Prostate gland (tissue), 2 donors: Measurements from ENCODE around the gene GTPBP10. TPM values are rescaled to one million over a fixed set of nuclear protein-coding genes. Genes with fewer than 3 reads are reported as not detected.
A peak's percentile ranks its signal among the peaks of the same experiment; 100 is the strongest.
"Not testable (repeated sequence)": the region's sequence is repeated elsewhere in the genome, so short reads cannot be mapped to it uniquely, and the experiment has no call there.

Experiments
- DNase-seq: peaks from one replicate; pipeline ENCODE4 v3.0.0-alpha.2; 2019; ENCODE audit warnings: low spot score
- H3K27ac ChIP-seq, 2 donors: fragments of 200-600 bp; sonication (generic); 2 replicates each; pipeline ENCODE4 v1.5.1; 2017 to 2019
- H3K27me3 ChIP-seq: fragments of 200-600 bp; sonication (generic); replicated peaks from 2 replicates; pipeline ENCODE4 v1.5.1; 2019; ENCODE audit not compliant: insufficient read depth
- H3K36me3 ChIP-seq, 2 donors: fragments of 200-600 bp; sonication (generic); 1 replicate in 1 of 2; 2 replicates in 1 of 2; pipeline versions ENCODE4 v1.5.1 to v1.8.1; 2017 to 2019
- H3K4me1 ChIP-seq: fragments of 200-600 bp; sonication (generic); replicated peaks from 2 replicates; pipeline ENCODE4 v1.5.1; 2019
- H3K4me3 ChIP-seq, 2 donors: fragments of 200-600 bp; sonication (generic); 2 replicates each; pipeline ENCODE4 v1.5.1; 2017 to 2019
- H3K9me3 ChIP-seq: fragments of 200-600 bp; sonication (generic); 2 replicates; pipeline ENCODE4 v1.5.1; 2017
- POLR2A ChIP-seq: fragments of 450-650 bp; IDR thresholded peaks from one replicate; pipeline ENCODE4 v1.6.1; 2016; ENCODE audit warnings: antibody characterized with exemption, mild to moderate bottlenecking
- POLR2AphosphoS5 ChIP-seq: sonication (generic); formaldehyde crosslinking; IDR thresholded peaks from one replicate; pipeline ENCODE4 v1.6.1; 2017; ENCODE audit warnings: antibody characterized with exemption
- WGBS: methylation state at CpG from one replicate; pipeline ENCODE4 v1.1.5; 2018; 5-methylcytosine and 5-hydroxymethylcytosine counted together
- intact Hi-C: fragments of 100-400 bp; cut with DNase I; formaldehyde crosslinking; loops from one replicate; pipeline ENCODE4 v1.14.2; 2022
- total RNA-seq, 2 donors: library from RNA; depleted of rRNA; stranded (reverse); fragments of >200 nt; gene quantifications; one replicate each; pipeline ENCODE4 v1.1.0, GENCODE V29; 2016
- TF ChIP-seq, protein P1 (sequence below), 4 experiments: fragments of 200-600 bp in 2 of 4; fragments of 450-650 bp in 2 of 4; sonication (generic) in 2 of 4; IDR thresholded peaks; 1 replicate in 3 of 4; 2 replicates in 1 of 4; pipeline ENCODE4 v1.5.1; 2016 to 2019; ENCODE audit warnings: antibody characterized with exemption in 4 of 4, mild to moderate bottlenecking in 2 of 4, moderate library complexity in 2 of 4

Gene GTPBP10
- total RNA-seq, 2 donors from 2014 or later: 16.2 to 20.4 TPM

DNA sequence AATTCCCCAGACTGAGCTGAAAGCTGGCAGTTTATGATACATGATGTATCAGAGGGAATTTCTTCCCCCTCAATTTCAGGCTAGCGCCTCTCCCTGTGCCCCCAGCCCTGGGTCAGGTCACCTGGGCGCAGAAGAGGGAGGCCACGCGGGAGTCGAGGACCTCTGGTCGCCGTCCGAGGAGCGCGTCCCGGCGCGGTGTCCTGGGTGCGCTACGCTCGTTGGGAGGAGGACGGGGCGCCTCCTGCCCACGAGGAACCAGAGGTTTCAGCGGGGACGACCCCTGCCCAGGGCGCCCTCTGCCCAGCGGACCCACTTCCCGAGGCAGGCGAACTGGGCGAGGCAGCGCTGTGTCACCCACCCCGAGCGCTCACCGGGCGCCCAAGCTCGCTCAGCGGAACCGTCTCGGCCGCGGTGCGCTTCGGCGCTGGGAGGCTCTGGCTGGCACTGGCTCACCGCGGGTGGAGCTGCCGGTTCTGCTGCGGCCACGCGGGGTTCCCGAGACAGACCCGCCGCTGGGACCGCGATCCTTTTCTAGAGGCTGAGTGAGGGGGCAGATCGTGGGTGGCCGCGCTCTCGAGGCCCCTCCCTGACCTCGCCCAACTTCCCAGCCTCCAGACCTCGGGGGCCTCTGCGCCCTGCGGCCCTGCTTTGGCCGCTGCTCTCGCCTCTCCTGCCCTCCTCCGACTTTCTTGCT is 25.6 kb upstream of the GTPBP10 start, which contains the start of gene FAM237B:
TSS of gene FAM237B (minus strand) at position 504 of the 694 bp plus-strand sequence. CDS start 1,556 bp downstream, outside the sequence.
- no peak within 1 kb of the TSS for H3K27ac ChIP-seq
- WGBS: 2% methylated on average over 57 of the region's 62 CpGs
- H3K4me3 ChIP-seq: peak within 1 kb of the TSS in 1 of 2 donors; percentile 11
- intact Hi-C loops: no loop called here
- H3K36me3 ChIP-seq: no peaks in the 10 kb centered on the region
- TF ChIP-seq POLR2A: no peak
- TF ChIP-seq POLR2AphosphoS5: no peak
- TF ChIP-seq, protein P1, sequence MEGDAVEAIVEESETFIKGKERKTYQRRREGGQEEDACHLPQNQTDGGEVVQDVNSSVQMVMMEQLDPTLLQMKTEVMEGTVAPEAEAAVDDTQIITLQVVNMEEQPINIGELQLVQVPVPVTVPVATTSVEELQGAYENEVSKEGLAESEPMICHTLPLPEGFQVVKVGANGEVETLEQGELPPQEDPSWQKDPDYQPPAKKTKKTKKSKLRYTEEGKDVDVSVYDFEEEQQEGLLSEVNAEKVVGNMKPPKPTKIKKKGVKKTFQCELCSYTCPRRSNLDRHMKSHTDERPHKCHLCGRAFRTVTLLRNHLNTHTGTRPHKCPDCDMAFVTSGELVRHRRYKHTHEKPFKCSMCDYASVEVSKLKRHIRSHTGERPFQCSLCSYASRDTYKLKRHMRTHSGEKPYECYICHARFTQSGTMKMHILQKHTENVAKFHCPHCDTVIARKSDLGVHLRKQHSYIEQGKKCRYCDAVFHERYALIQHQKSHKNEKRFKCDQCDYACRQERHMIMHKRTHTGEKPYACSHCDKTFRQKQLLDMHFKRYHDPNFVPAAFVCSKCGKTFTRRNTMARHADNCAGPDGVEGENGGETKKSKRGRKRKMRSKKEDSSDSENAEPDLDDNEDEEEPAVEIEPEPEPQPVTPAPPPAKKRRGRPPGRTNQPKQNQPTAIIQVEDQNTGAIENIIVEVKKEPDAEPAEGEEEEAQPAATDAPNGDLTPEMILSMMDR (IDR thresholded peaks at IDR 0.05): no peak
- DNase-seq: no peak
- no peaks in the 10 kb centered on the region for H3K9me3 ChIP-seq
- H3K4me1 ChIP-seq: no peaks in the 10 kb centered on the region
- no peaks in the 10 kb centered on the region for H3K27me3 ChIP-seq

DNA sequence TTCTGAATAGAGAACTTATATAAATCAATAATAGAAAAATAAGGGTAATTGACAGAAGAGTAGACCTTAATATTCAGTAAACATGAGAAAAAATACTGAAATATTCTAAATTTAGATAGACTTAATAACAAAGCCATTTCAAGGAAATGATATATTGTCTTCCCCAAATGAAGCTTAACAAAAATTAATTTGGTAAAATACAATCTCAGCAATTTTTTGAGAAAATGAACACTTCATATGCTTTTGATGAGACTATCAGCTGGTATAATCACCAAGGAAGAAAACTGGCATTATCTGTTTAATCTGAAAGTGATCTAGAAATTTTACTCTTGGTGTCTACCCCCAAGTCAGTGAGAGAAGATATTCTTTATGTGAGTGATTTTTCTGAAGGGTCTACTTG is 23.7 kb upstream of the GTPBP10 start:
- H3K4me3 ChIP-seq: no peak overlapping the region
- no peaks in the 10 kb centered on the region for H3K9me3 ChIP-seq
- intact Hi-C loops: no loop called here
- H3K27ac ChIP-seq: no peak overlapping the region
- TF ChIP-seq, protein P1 (IDR thresholded peaks at IDR 0.05): no peak
- TF ChIP-seq POLR2A (no peak), POLR2AphosphoS5 (no peak)
- H3K4me1 ChIP-seq: no peaks in the 10 kb centered on the region
- H3K36me3 ChIP-seq: no peaks in the 10 kb centered on the region
- no peak for DNase-seq
- H3K27me3 ChIP-seq: no peaks in the 10 kb centered on the region

DNA sequence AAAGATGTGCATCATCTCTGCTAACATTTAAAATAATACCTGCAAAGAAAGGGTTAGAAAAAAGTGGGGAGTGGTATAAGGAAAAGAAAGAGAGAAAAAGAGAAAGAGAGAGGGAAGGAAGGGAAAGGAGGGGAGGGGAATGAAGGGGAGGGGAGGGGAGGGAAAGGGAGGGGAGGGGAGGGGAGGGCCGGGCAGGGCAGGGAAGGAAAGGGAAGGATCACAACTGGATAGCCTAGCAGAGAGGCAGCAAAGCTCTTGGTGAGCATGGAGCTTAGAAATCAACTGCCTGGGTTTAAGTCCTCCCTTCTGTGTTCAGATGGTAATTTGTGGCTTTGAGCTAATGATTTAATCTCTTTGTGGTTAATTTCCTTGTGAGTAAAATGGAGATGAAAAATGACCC is 20.0 kb upstream of the GTPBP10 start:
- no peak for DNase-seq
- Histone ChIP-seq H3K27ac (no peak overlapping the region), H3K27me3 (no peaks in the 10 kb centered on the region), H3K36me3 (no peaks in the 10 kb centered on the region), H3K9me3 (no peaks in the 10 kb centered on the region), H3K4me1 (no peaks in the 10 kb centered on the region), H3K4me3 (no peak overlapping the region)
- intact Hi-C loops: no loop called here
- 6% methylated on average over 1 of the region's 1 CpG for WGBS
- TF ChIP-seq POLR2A: no peak

DNA sequence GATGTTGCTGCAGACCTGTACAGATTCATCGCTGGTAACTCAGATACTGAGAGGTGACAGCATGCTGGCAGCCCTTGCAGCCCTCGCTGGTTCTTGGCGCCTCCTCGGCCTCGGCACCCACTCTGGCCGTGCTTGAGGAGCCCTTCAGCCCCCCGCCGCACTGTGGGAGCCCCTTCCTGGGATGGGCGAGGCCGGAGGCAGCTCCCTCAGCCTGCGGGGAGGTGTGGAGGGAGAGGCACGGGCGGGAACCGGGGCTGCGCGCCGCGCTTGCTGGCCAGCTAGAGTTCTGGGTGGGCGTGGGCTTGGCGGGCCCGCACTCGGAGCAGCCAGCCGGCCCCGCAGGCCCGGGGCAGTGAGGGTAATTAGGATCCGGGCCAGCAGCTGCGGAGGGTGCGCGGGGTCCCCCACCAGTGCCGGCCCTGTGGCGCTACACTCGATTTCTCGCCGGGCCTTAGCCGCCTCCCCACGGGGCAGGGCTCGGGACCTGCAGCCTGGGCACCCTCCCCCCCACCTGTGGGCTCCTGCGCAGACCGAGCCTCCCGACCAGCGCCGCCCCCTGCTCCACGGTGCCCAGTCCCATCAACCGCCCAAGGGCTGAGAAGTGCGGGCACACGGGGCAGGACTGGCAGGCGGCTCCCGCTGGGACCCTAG is 12.2 kb upstream of the GTPBP10 start:
- H3K27me3 ChIP-seq: no peaks in the 10 kb centered on the region
- no peaks in the 10 kb centered on the region for H3K36me3 ChIP-seq
- TF ChIP-seq, protein P1 (IDR thresholded peaks at IDR 0.05): no peak
- TF ChIP-seq POLR2A (no peak), POLR2AphosphoS5 (no peak)
- H3K4me3 ChIP-seq: no peak overlapping the region
- 93% methylated on average over 15 of the region's 48 CpGs for WGBS
- no peaks in the 10 kb centered on the region for H3K4me1 ChIP-seq
- no peaks in the 10 kb centered on the region for H3K9me3 ChIP-seq
- H3K27ac ChIP-seq: no peak overlapping the region
- intact Hi-C loops: no loop called here
- DNase-seq: no peak

DNA sequence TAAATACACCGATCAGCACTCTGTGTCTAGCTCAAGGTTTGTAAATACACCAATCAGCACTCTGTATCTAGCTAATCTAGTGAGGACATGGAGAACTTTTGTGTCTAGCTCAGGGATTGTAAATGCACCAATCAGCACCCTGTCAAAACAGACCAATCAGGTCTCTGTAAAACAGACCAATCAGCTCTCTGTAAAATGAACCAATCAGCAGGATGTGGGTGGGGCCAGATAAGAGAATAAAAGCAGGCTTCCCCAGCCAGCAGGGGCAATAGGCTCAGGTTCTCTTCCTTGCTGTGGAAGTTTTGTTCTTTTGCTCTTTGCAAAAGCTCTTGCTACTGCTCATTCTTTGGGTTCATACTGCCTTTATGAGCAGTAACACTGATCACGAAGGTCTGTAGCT is 11.6 kb upstream of the GTPBP10 start:
- DNase-seq, H3K4me3 ChIP-seq, H3K27me3 ChIP-seq, H3K36me3 ChIP-seq, H3K27ac ChIP-seq, intact Hi-C loops, H3K4me1 ChIP-seq, H3K9me3 ChIP-seq: not testable (repeated sequence)
- 94% methylated on average over 2 of the region's 2 CpGs for WGBS

DNA sequence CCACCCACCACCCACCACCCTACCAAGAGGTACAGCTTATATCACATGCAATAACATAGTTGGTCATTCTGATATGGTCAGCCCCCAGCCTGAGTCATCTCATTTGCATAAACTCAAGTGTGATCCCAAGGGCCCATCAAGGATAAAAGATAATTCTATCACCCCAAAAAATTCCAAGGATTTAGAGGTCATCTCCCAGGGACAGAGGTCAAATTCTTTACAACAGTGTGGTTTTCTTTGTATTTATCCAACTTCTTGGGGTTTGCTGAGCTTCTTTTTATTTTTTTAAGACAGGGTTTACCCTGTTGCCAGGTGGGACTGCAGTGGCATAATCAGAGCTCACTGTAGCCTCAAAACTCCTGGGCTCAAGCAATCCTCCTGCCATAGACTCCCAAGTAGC is 9.4 kb upstream of the GTPBP10 start:
- intact Hi-C loops: no loop called here
- no peaks in the 10 kb centered on the region for H3K36me3 ChIP-seq
- TF ChIP-seq POLR2AphosphoS5: no peak
- TF ChIP-seq, protein P1 (IDR thresholded peaks at IDR 0.05): no peak
- no peak for TF ChIP-seq POLR2A
- H3K9me3 ChIP-seq: no peaks in the 10 kb centered on the region
- H3K4me1 ChIP-seq: no peaks in the 10 kb centered on the region
- H3K27ac ChIP-seq: no peak overlapping the region
- no peak for DNase-seq
- H3K27me3 ChIP-seq: no peaks in the 10 kb centered on the region
- no peak overlapping the region for H3K4me3 ChIP-seq
